ENCODE results near the gene CSNK2A3. TPM values are rescaled to one million over a fixed set of nuclear protein-coding genes. Genes with fewer than 3 reads are reported as not detected.

Gene CSNK2A3
- total RNA-seq, 1 donor from 2014 or later: 0.82 TPM

DNA sequence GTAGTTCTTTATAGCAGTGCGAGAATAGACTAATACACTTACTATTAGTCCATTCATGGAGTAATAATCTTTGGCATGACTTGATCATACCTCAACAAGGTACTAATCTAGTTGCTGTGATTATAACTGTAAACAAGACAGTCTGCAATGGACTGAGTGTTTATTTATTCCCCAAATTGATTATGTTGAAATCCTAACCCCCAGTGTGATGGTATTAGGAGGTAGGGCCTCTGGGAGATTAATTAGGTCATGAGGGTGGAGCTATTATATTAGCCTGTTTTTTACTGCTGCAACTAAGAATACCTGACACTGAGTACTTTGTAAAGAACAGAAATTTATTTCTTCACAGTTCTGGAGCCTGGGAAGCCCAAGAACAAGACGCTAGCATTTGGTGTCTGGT lies 30.9 kb upstream of the CSNK2A3 start:
- Mint-ChIP-seq H3K4me1 (no peaks in the 10 kb centered on the region), H3K27me3 (ENCODE audit: low read depth) (no peaks in the 10 kb centered on the region), H3K9me3 (no peaks in the 10 kb centered on the region), H3K4me3 (no peak overlapping the region), H3K27ac (ENCODE audit: unreplicated experiment) (no peak overlapping the region), H3K36me3 (ENCODE audit: low read depth) (no peaks in the 10 kb centered on the region)
- no peak for DNase-seq (ENCODE audit: low read depth, low spot score)
- TF ChIP-seq, protein P1, sequence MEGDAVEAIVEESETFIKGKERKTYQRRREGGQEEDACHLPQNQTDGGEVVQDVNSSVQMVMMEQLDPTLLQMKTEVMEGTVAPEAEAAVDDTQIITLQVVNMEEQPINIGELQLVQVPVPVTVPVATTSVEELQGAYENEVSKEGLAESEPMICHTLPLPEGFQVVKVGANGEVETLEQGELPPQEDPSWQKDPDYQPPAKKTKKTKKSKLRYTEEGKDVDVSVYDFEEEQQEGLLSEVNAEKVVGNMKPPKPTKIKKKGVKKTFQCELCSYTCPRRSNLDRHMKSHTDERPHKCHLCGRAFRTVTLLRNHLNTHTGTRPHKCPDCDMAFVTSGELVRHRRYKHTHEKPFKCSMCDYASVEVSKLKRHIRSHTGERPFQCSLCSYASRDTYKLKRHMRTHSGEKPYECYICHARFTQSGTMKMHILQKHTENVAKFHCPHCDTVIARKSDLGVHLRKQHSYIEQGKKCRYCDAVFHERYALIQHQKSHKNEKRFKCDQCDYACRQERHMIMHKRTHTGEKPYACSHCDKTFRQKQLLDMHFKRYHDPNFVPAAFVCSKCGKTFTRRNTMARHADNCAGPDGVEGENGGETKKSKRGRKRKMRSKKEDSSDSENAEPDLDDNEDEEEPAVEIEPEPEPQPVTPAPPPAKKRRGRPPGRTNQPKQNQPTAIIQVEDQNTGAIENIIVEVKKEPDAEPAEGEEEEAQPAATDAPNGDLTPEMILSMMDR (conservative IDR thresholded peaks at IDR 0.05): no peak

DNA sequence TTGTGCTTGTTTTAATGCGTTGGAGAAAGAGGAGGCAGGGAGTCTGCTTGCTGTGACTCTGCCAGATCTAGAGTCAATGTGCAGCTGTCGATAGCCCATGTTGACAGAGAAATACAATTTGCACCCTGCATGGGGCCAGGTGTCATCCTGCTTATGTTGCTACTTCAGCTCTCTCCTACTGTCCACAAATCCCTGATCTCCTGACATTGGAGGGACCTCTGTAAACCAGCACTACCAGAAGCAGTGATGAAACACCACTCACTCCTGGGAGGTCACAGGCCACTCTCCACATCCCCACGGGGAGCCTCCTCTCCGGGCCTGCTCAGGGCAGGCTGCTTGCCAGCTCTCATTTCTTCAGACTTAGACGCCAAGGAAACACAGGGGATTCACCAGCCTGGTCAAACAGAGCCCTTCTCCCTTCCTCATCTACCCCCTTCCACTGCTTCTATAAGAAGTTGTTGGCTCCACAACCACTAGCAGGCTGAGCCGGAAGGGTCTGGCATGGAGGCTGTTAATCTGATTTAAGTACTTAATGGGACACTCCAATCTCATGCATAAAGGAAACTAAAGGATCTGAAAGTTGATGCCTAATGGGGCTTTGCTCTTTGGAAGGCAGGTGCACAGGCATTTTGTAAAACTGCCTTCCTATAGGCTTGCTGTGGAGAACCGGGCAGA lies 29.9 kb upstream of the CSNK2A3 start:
- no peak for DNase-seq (ENCODE audit: low read depth, low spot score)
- TF ChIP-seq, protein P1 (conservative IDR thresholded peaks at IDR 0.05): no peak
- Mint-ChIP-seq H3K36me3 (ENCODE audit: low read depth) (no peaks in the 10 kb centered on the region), H3K4me3 (no peak overlapping the region), H3K4me1 (no peaks in the 10 kb centered on the region), H3K9me3 (no peaks in the 10 kb centered on the region), H3K27me3 (ENCODE audit: low read depth) (no peaks in the 10 kb centered on the region), H3K27ac (ENCODE audit: unreplicated experiment) (no peak overlapping the region)

DNA sequence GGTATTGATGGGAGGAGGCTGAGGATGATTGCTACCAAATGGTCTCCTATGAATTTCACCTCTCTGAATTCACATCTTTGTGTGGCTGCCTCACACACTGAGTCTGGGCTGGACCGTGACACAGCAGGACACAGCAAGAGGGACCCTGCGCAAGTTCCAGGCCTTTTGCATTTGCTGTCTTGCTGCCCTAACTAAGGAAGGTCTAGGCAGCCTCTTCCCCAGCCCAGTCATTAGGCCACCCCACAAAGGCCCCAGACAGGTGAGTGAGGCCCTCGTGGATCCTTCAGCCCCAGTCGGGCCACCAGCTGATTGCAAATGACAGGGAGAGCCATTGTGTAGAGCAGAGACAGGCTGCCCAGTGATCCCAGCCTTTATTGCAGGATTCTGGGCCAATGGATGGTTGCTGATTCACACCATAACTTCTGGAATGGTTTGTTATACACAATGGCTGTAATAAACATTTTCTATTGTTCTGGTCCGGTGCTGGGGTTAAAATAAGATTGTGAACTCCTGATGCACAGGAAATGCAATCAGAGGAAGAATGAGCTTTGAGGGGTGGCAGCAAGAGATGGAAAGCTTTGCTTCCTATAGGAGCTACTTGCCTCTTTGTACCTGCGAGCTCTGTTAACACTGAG lies 28.5 kb upstream of the CSNK2A3 start:
- Mint-ChIP-seq H3K9me3 (no peaks in the 10 kb centered on the region), H3K27ac (ENCODE audit: unreplicated experiment) (no peak overlapping the region), H3K36me3 (ENCODE audit: low read depth) (no peaks in the 10 kb centered on the region), H3K4me1 (no peaks in the 10 kb centered on the region), H3K4me3 (no peak overlapping the region), H3K27me3 (ENCODE audit: low read depth) (no peaks in the 10 kb centered on the region)
- TF ChIP-seq, protein P1 (conservative IDR thresholded peaks at IDR 0.05): no peak
- DNase-seq (ENCODE audit: low read depth, low spot score): no peak

DNA sequence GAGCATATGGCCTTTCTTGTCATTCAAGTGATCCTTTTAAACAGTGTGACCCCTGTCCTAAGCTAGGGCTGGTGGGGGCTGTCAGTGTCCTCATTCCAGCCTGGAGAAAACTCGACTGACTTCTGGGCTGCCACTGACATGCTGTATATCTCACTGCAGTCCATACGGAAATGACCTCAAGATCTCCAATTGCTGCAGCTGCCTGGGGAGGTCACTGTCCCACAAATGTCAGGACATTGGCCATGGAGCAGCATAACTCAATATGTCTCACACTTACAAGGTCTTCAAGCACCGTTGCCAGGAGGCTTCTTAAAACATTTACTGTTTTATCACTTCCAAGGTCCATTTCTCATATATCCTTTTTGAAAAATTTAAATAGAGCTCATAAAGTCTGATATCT lies 27.8 kb upstream of the CSNK2A3 start:
- no peaks in the 10 kb centered on the region for H3K4me1 Mint-ChIP-seq
- no peaks in the 10 kb centered on the region for H3K27me3 Mint-ChIP-seq (ENCODE audit: low read depth)
- no peak overlapping the region for H3K27ac Mint-ChIP-seq (ENCODE audit: unreplicated experiment)
- no peaks in the 10 kb centered on the region for H3K9me3 Mint-ChIP-seq
- TF ChIP-seq, protein P1 (conservative IDR thresholded peaks at IDR 0.05): no peak
- DNase-seq (ENCODE audit: low read depth, low spot score): no peak
- no peak overlapping the region for H3K4me3 Mint-ChIP-seq
- no peaks in the 10 kb centered on the region for H3K36me3 Mint-ChIP-seq (ENCODE audit: low read depth)

DNA sequence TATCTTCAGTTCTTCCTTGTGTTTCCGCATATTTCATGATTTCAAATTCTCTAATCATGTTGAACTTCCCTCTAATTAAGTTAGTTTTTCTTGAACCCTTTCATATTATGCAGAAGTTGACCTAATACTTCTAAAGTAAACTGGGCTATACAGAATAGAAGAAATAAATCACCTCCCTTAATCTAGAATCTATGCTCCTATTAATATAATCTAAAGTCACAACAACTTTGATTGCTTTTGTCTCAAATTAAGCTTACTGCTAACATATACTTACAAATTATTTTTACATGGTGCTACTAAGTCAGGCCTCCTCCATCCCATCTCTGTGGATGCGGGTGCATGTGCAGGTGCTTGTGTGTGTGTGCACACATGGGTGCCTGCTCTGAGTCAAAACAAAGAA lies 27.3 kb upstream of the CSNK2A3 start:
- H3K36me3 Mint-ChIP-seq (ENCODE audit: low read depth): no peaks in the 10 kb centered on the region
- H3K27me3 Mint-ChIP-seq (ENCODE audit: low read depth): no peaks in the 10 kb centered on the region
- no peak overlapping the region for H3K4me3 Mint-ChIP-seq
- no peaks in the 10 kb centered on the region for H3K4me1 Mint-ChIP-seq
- H3K27ac Mint-ChIP-seq (ENCODE audit: unreplicated experiment): no peak overlapping the region
- DNase-seq (ENCODE audit: low read depth, low spot score): no peak
- TF ChIP-seq, protein P1 (conservative IDR thresholded peaks at IDR 0.05): no peak
- H3K9me3 Mint-ChIP-seq: no peaks in the 10 kb centered on the region

Data from neural crest cell (in vitro differentiated cells).